Stimulated activated CD4-positive, alpha-beta T cell treated with anti-CD3 and anti-CD28 coated beads, TNF-alpha, amount 100 ng/mL, for 1 hour (primary cell): ENCODE results near the gene RNF141.

Source experiments
- DNase-seq, 3 donors: peaks; one replicate each; pipeline ENCODE4 v3.0.0-alpha.2; 2020; ENCODE audit warnings: low read depth in 3 of 3, low spot score in 1 of 3

Gene RNF141

GRCh38 chr11:10498426-10499250, 42.3 kb downstream of the RNF141 start:
- no peak for DNase-seq

- no peak for DNase-seq
These were observed 43.0 kb downstream of the RNF141 start for GRCh38 chr11:10498022-10498400.

- DNase-seq = no peak
These were observed 43.5 kb downstream of the RNF141 start for GRCh38 chr11:10497371-10498021.

- no peak for DNase-seq
These were observed 44.6 kb downstream of the RNF141 start for GRCh38 chr11:10496296-10496936.

GRCh38 chr11:10495464-10495786, 45.6 kb downstream of the RNF141 start:
- no peak for DNase-seq

- no peak for DNase-seq
These were observed 46.1 kb downstream of the RNF141 start for GRCh38 chr11:10494636-10495463.

- no peak for DNase-seq
These were observed 47.8 kb downstream of the RNF141 start for GRCh38 chr11:10493041-10493663.

GRCh38 chr11:10492084-10492483, 48.9 kb downstream of the RNF141 start:
- DNase-seq = no peak

- DNase-seq = no peak
These were observed 50.4 kb downstream of the RNF141 start for GRCh38 chr11:10490398-10491241.

- DNase-seq = no peak
These were observed 51.0 kb downstream of the RNF141 start for GRCh38 chr11:10490032-10490397.

- no peak for DNase-seq
These were observed 51.9 kb downstream of the RNF141 start for GRCh38 chr11:10488934-10489691.

- no peak for DNase-seq
These were observed 52.7 kb downstream of the RNF141 start for GRCh38 chr11:10488121-10488933.

GRCh38 chr11:10487002-10487647, 53.9 kb downstream of the RNF141 start:
- no peak for DNase-seq

GRCh38 chr11:10486161-10486840, 54.7 kb downstream of the RNF141 start:
- DNase-seq = no peak

GRCh38 chr11:10485646-10486045, 55.3 kb downstream of the RNF141 start:
- no peak for DNase-seq

- DNase-seq = no peak
These were observed 56.4 kb downstream of the RNF141 start for GRCh38 chr11:10484461-10485180.

- DNase-seq = no peak
These were observed 57.4 kb downstream of the RNF141 start for GRCh38 chr11:10483584-10483983.
